C4-2B (cell line): ENCODE measurements around the gene FOCAD.

Experiments
- CTCF ChIP-seq: fragments of 450-650 bp; conservative IDR thresholded peaks from 2 replicates; pipeline ENCODE4 v1.5.1; 2017; ENCODE audit warnings: mild to moderate bottlenecking
- ZFX ChIP-seq: fragments of 450-650 bp; IDR thresholded peaks from 2 replicates; pipeline ENCODE4 v1.6.1; 2017

GRCh38 chr9:21018177-21018576 is 334.1 kb downstream of the FOCAD start:
- TF ChIP-seq CTCF (no peak), ZFX (no peak)
